Panc1 (cell line): Measurements from ENCODE around the gene PCDH17. TPM values are rescaled to one million over a fixed set of nuclear protein-coding genes. Genes with fewer than 3 reads are reported as not detected.

Source experiments
- ATAC-seq: fragments of 200-7000 bp; cut with Tn5 transposase; 2 replicates; pipeline ENCODE4 v1.9.1; 2020; ENCODE audit warnings: mild to moderate bottlenecking, moderate library complexity
- BruUV-seq: library from RNA; stranded (reverse); fragments of 400-500 nt; replicated peaks from 2 replicates; lab custom pipeline; 2021; lab: Mats Ljungman, UMichigan
- CTCF ChIA-PET: fragments of 300-600 bp; sonication (Branson Sonifier 250); formaldehyde crosslinking; loops from one replicate; lab custom pipeline; 2022; ENCODE audit warnings: antibody characterized with exemption; lab: Charles Lee
- POLR2A ChIA-PET: fragments of 300-600 bp; sonication (Branson Sonifier 250); formaldehyde crosslinking; loops from one replicate; lab custom pipeline; 2022; ENCODE audit warnings: antibody characterized with exemption; lab: Charles Lee
- DNase-seq: peaks from one replicate; pipeline ENCODE4 v3.0.0-alpha.2; 2010; ENCODE audit warnings: low read depth, low spot score
- H3K27ac ChIP-seq: 2 replicates; pipeline ENCODE4 v1.5.1; 2011; ENCODE audit warnings: mild to moderate bottlenecking, low read length, inconsistent platforms
- H3K27me3 ChIP-seq: fragments of 200-500 bp; sonication (Bioruptor generic); 2 replicates; pipeline ENCODE4 v1.6.0; 2014; ENCODE audit warnings: low read length, inconsistent platforms; ENCODE audit not compliant: control insufficient read depth, insufficient read depth
- H3K36me3 ChIP-seq: fragments of 200-500 bp; sonication (Bioruptor generic); 2 replicates; pipeline ENCODE4 v1.5.1; 2014; ENCODE audit warnings: inconsistent platforms, mild to moderate bottlenecking, low read length, moderate library complexity; ENCODE audit not compliant: control insufficient read depth, insufficient read depth
- H3K4me1 ChIP-seq: 2 replicates; pipeline ENCODE4 v1.5.1; 2011; ENCODE audit warnings: inconsistent platforms, mild to moderate bottlenecking, low read length, moderate library complexity; ENCODE audit not compliant: control insufficient read depth, insufficient read depth
- H3K4me3 ChIP-seq, 2 experiments: 2 replicates each; pipeline ENCODE4 v1.5.1; 2011 to 2012; ENCODE audit warnings: low read depth in 2 of 2, low read length in 2 of 2, mild to moderate bottlenecking in 2 of 2, inconsistent platforms in 1 of 2, moderate library complexity in 1 of 2
- H3K9me3 ChIP-seq: fragments of 200-500 bp; sonication (Bioruptor generic); 2 replicates; pipeline ENCODE4 v1.5.1; 2014; ENCODE audit warnings: low read depth, mild to moderate bottlenecking, inconsistent platforms, low read length, moderate library complexity; ENCODE audit not compliant: control insufficient read depth, insufficient read depth
- POLR2AphosphoS5 ChIP-seq: IDR thresholded peaks from 2 replicates; pipeline ENCODE4 v1.6.1; 2012; ENCODE audit warnings: mild to moderate bottlenecking, low read depth, low read length, moderate library complexity
- SIN3A ChIP-seq: IDR thresholded peaks from 2 replicates; pipeline ENCODE4 v1.6.1; 2012; ENCODE audit warnings: low read depth, mild to moderate bottlenecking, low read length, moderate library complexity, borderline replicate concordance; ENCODE audit not compliant: insufficient read depth
- TCF7L2 ChIP-seq: IDR thresholded peaks from 2 replicates; pipeline ENCODE4 v1.6.1; 2011; ENCODE audit warnings: mild to moderate bottlenecking, low read depth, low read length, inconsistent platforms
- in situ Hi-C: cut with HindIII; loops from 2 replicates; pipeline ENCODE4 v1.10.0; 2016; ENCODE audit warnings: low sequenced_read_pairs, low pct_unique_long_range_greater_than_20kb
- intact Hi-C: fragments of 100-400 bp; cut with micrococcal nuclease; formaldehyde crosslinking; loops from one replicate; pipeline ENCODE4 v1.10.0; 2022; ENCODE audit not compliant: unreplicated experiment
- total RNA-seq: library from RNA; stranded (reverse); gene quantifications from one replicate; pipeline ENCODE4 v1.2.1, GENCODE V29; 2021; ENCODE audit not compliant: unreplicated experiment
- TF ChIP-seq, protein P1 (sequence below), 2 experiments: IDR thresholded peaks; 2 replicates each; pipeline ENCODE4 v1.6.1; 2011 to 2012; ENCODE audit warnings: low read depth in 2 of 2, control low read depth in 1 of 2, low read length in 1 of 2, mild to moderate bottlenecking in 1 of 2, moderate library complexity in 1 of 2; ENCODE audit not compliant: insufficient read depth in 1 of 2
- TF ChIP-seq, protein P2 (sequence below): fragments of 450-650 bp; IDR thresholded peaks from 2 replicates; pipeline ENCODE4 v1.5.1; 2017; ENCODE audit warnings: mild to moderate bottlenecking

The PCDH17 gene
- total RNA-seq, 1 experiment from 2014 or later, result 0.26 TPM

DNA sequence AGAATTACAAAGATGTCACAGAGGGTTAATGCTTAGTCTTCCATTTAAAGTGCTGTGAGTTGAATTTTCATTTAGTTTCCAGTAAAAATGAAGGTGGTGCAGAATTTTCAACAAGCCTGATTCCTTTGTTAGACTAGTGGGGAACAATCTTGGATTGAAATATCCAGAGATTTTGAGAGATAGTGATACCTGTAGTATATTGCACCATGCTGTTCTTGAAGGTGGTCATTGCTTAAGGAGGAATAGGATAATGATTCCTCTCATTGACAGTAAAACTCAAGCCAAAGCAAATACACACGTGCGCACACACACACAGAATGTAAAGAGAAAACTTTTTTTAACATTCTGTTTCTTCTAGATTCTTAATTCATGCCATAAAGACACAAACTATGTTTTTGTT, 5.3 kb downstream of the PCDH17 start:
- ATAC-seq, result no peak
- no TSS peak for BruUV-seq
- Histone ChIP-seq H3K4me3 (no peak overlapping the region), H3K9me3 (no peaks in the 10 kb centered on the region), H3K36me3 (no peaks in the 10 kb centered on the region), H3K27ac (no peak overlapping the region), H3K4me1 (no peaks in the 10 kb centered on the region), H3K27me3 (no peaks in the 10 kb centered on the region)
- DNase-seq, result no peak
- ChIA-PET POLR2A (no interaction called here), CTCF (no interaction called here)
- intact Hi-C loops, result loop anchor here (10.0 kb wide), 1 partner anchor 78 kb away; no protein-coding TSS in a partner anchor
- no peak for TF ChIP-seq SIN3A
- TF ChIP-seq, protein P1, sequence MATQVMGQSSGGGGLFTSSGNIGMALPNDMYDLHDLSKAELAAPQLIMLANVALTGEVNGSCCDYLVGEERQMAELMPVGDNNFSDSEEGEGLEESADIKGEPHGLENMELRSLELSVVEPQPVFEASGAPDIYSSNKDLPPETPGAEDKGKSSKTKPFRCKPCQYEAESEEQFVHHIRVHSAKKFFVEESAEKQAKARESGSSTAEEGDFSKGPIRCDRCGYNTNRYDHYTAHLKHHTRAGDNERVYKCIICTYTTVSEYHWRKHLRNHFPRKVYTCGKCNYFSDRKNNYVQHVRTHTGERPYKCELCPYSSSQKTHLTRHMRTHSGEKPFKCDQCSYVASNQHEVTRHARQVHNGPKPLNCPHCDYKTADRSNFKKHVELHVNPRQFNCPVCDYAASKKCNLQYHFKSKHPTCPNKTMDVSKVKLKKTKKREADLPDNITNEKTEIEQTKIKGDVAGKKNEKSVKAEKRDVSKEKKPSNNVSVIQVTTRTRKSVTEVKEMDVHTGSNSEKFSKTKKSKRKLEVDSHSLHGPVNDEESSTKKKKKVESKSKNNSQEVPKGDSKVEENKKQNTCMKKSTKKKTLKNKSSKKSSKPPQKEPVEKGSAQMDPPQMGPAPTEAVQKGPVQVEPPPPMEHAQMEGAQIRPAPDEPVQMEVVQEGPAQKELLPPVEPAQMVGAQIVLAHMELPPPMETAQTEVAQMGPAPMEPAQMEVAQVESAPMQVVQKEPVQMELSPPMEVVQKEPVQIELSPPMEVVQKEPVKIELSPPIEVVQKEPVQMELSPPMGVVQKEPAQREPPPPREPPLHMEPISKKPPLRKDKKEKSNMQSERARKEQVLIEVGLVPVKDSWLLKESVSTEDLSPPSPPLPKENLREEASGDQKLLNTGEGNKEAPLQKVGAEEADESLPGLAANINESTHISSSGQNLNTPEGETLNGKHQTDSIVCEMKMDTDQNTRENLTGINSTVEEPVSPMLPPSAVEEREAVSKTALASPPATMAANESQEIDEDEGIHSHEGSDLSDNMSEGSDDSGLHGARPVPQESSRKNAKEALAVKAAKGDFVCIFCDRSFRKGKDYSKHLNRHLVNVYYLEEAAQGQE (IDR thresholded peaks at IDR 0.05; ENCODE audit: insufficient read depth in 1 of 2, low read depth in 2 of 2, low read length in 1 of 2), result no peak
- in situ Hi-C loops, result no loop called here

DNA sequence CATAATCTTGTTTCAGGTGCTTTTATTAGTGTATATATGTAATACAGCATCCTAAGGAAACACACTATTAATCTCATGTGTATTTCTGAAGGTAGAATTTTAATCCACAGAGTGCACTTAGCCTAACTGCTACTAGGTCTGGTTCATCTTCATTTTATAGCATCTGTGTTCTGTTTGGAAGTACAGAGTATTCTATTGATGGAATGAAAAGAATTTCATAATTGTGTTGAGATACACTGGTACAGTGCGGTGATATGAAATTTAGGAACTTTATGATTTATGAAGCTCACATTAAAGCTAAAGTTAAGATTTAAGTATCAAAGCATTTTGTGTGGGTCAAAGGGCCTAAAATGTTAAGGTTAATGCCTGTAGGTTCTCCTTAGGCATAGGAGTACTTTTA, 6.0 kb downstream of the PCDH17 start:
- H3K4me3 ChIP-seq, result no peak overlapping the region
- POLR2A ChIA-PET, result no interaction called here
- no peaks in the 10 kb centered on the region for H3K27me3 ChIP-seq
- intact Hi-C loops (loop anchor here (10.0 kb wide), 1 partner anchor 77 kb away; no protein-coding TSS in a partner anchor), in situ Hi-C loops (no loop called here)
- no peak overlapping the region for H3K27ac ChIP-seq
- BruUV-seq, result no TSS peak
- no peaks in the 10 kb centered on the region for H3K36me3 ChIP-seq
- TF ChIP-seq, protein P1 (IDR thresholded peaks at IDR 0.05; ENCODE audit: insufficient read depth in 1 of 2, low read depth in 2 of 2, low read length in 1 of 2), result no peak
- TF ChIP-seq POLR2AphosphoS5 (no peak), SIN3A (no peak), TCF7L2 (no peak)
- TF ChIP-seq, protein P2, sequence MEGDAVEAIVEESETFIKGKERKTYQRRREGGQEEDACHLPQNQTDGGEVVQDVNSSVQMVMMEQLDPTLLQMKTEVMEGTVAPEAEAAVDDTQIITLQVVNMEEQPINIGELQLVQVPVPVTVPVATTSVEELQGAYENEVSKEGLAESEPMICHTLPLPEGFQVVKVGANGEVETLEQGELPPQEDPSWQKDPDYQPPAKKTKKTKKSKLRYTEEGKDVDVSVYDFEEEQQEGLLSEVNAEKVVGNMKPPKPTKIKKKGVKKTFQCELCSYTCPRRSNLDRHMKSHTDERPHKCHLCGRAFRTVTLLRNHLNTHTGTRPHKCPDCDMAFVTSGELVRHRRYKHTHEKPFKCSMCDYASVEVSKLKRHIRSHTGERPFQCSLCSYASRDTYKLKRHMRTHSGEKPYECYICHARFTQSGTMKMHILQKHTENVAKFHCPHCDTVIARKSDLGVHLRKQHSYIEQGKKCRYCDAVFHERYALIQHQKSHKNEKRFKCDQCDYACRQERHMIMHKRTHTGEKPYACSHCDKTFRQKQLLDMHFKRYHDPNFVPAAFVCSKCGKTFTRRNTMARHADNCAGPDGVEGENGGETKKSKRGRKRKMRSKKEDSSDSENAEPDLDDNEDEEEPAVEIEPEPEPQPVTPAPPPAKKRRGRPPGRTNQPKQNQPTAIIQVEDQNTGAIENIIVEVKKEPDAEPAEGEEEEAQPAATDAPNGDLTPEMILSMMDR, result no peak
- CTCF ChIA-PET, result no interaction called here
- ATAC-seq (no peak), DNase-seq (no peak)
- H3K9me3 ChIP-seq, result no peaks in the 10 kb centered on the region
- no peaks in the 10 kb centered on the region for H3K4me1 ChIP-seq
